Astrocyte (in vitro differentiated cells and primary cell): ENCODE results near the gene PRXL2B.

Experiments
- EZH2 ChIP-seq: IDR thresholded peaks from 2 replicates; pipeline ENCODE4 v1.6.1; 2012; ENCODE audit warnings: mild to moderate bottlenecking, low read length, inconsistent platforms; ENCODE audit not compliant: insufficient read depth
- TF ChIP-seq, protein P1 (sequence below): IDR thresholded peaks from 2 replicates; pipeline ENCODE4 v1.5.1; 2011; ENCODE audit warnings: low read depth, mild to moderate bottlenecking, inconsistent platforms, low read length, moderate library complexity; ENCODE audit not compliant: insufficient read depth

DNA sequence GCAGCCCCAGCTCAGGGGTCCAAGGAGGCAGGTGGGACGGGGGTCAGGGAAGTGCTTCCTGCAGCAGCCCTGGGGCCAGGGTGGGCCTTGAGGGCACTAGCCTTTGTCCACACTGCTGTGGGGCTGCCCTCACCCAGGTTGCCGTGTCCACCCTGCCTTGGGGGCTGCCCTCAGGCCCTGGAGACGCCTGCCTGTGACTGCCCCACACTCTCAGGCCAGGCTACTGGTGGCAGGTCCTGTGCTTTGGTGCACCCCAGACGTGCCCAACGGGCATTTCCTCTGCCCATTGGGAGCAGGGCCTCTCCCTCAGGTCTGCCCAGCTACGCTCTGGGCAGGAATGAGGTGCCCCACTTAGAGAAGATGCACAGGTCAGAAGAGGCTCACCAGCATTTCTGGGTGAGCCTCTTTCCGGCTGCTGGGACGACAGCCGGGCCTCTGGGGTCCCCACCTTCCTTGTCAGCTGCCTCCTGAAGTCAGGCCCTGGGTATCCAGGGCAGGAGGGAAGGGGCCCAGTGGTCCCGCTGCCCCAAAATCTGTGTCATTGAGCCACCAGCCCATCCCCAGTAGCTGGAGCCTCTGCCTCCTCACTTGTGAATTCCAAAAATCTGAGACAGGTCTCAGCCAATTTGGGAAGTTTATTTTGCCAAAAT lies 48.9 kb downstream of the PRXL2B start:
- TF ChIP-seq, protein P1, sequence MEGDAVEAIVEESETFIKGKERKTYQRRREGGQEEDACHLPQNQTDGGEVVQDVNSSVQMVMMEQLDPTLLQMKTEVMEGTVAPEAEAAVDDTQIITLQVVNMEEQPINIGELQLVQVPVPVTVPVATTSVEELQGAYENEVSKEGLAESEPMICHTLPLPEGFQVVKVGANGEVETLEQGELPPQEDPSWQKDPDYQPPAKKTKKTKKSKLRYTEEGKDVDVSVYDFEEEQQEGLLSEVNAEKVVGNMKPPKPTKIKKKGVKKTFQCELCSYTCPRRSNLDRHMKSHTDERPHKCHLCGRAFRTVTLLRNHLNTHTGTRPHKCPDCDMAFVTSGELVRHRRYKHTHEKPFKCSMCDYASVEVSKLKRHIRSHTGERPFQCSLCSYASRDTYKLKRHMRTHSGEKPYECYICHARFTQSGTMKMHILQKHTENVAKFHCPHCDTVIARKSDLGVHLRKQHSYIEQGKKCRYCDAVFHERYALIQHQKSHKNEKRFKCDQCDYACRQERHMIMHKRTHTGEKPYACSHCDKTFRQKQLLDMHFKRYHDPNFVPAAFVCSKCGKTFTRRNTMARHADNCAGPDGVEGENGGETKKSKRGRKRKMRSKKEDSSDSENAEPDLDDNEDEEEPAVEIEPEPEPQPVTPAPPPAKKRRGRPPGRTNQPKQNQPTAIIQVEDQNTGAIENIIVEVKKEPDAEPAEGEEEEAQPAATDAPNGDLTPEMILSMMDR = no peak
- TF ChIP-seq EZH2 = no peak
